ENCODE measurements around the gene PAN3. TPM values are rescaled to one million over a fixed set of nuclear protein-coding genes. Genes with fewer than 3 reads are reported as not detected.
A peak's percentile ranks its signal among the peaks of the same experiment; 100 is the strongest.

The PAN3 gene
- total and polyA plus RNA-seq, 2 donors (not counting 1 experiment from before 2014, with no cell fraction given): 13.9 to 18.5 TPM

- H3K9me3 ChIP-seq (ENCODE audit: control insufficient read depth, insufficient read depth, low read depth, low read length): no peaks in the 10 kb centered on the region
- H3K79me2 ChIP-seq (ENCODE audit: control insufficient read depth, insufficient read depth, low read length): no peaks in the 10 kb centered on the region
- no peak overlapping the region for H3K9ac ChIP-seq (ENCODE audit: insufficient read depth, low read length)
- H4K20me1 ChIP-seq (ENCODE audit: control insufficient read depth, extremely low read depth, insufficient read depth, low read length): no peaks in the 10 kb centered on the region
- H3K4me3 ChIP-seq (replicated peaks in 1 of 4; ENCODE audit: control extremely low read depth in 1 of 4, insufficient read depth in 1 of 4, low read depth in 3 of 4, low read length in 4 of 4): no peak overlapping the region
- TF ChIP-seq EZH2 (IDR thresholded peaks at IDR 0.05; ENCODE audit: low read length, missing control alignments): no peak
- no peak for TF ChIP-seq CTCF (conservative IDR thresholded peaks at IDR 0.05 in 1 of 2, IDR thresholded peaks at IDR 0.05 in 1 of 2; ENCODE audit: low read depth in 1 of 2, low read length in 2 of 2)
- no peaks in the 10 kb centered on the region for H3K36me3 ChIP-seq (ENCODE audit: control insufficient read depth, insufficient read depth, low read length)
- no peak overlapping the region for H3K4me2 ChIP-seq (ENCODE audit: extremely low read depth, insufficient read depth, low read length)
- H3K4me1 ChIP-seq (ENCODE audit: control insufficient read depth, extremely low read depth, insufficient read depth, low read length): no peaks in the 10 kb centered on the region
- H2AFZ ChIP-seq (ENCODE audit: low read length): no peak overlapping the region
- no peak for DNase-seq (ENCODE audit: low read depth in 2 of 2)
- H3K27me3 ChIP-seq (ENCODE audit: control insufficient read depth, insufficient read depth, low read length): no peaks in the 10 kb centered on the region
- H3K27ac ChIP-seq (ENCODE audit: insufficient read depth, low read length): no peak overlapping the region
Measured at GRCh38 chr13:28306325-28306724, 168.0 kb downstream of the PAN3 start.

- Histone ChIP-seq H3K9ac (ENCODE audit: insufficient read depth, low read length) (no peak overlapping the region), H2AFZ (ENCODE audit: low read length) (no peak overlapping the region), H3K9me3 (ENCODE audit: control insufficient read depth, insufficient read depth, low read depth, low read length) (no peaks in the 10 kb centered on the region), H3K4me3 (replicated peaks in 1 of 4; ENCODE audit: control extremely low read depth in 1 of 4, insufficient read depth in 1 of 4, low read depth in 3 of 4, low read length in 4 of 4) (no peak overlapping the region), H3K4me2 (ENCODE audit: extremely low read depth, insufficient read depth, low read length) (no peak overlapping the region), H4K20me1 (ENCODE audit: control insufficient read depth, extremely low read depth, insufficient read depth, low read length) (no peaks in the 10 kb centered on the region), H3K36me3 (ENCODE audit: control insufficient read depth, insufficient read depth, low read length) (no peaks in the 10 kb centered on the region), H3K27ac (ENCODE audit: insufficient read depth, low read length) (no peak overlapping the region), H3K27me3 (ENCODE audit: control insufficient read depth, insufficient read depth, low read length) (no peaks in the 10 kb centered on the region), H3K4me1 (ENCODE audit: control insufficient read depth, extremely low read depth, insufficient read depth, low read length) (no peaks in the 10 kb centered on the region), H3K79me2 (ENCODE audit: control insufficient read depth, insufficient read depth, low read length) (no peaks in the 10 kb centered on the region)
- TF ChIP-seq CTCF (conservative IDR thresholded peaks at IDR 0.05 in 1 of 2, IDR thresholded peaks at IDR 0.05 in 1 of 2; ENCODE audit: low read depth in 1 of 2, low read length in 2 of 2): peak; percentile 24 to 44
- no peak for TF ChIP-seq EZH2 (IDR thresholded peaks at IDR 0.05; ENCODE audit: low read length, missing control alignments)
- DNase-seq (ENCODE audit: low read depth in 2 of 2): peak; percentile 13 to 55
Measured at GRCh38 chr13:28313579-28313978, 175.2 kb downstream of the PAN3 start.

GRCh38 chr13:28314879-28315278, 176.5 kb downstream of the PAN3 start:
- no peak overlapping the region for H3K4me3 ChIP-seq (replicated peaks in 1 of 4; ENCODE audit: control extremely low read depth in 1 of 4, insufficient read depth in 1 of 4, low read depth in 3 of 4, low read length in 4 of 4)
- no peak overlapping the region for H3K9ac ChIP-seq (ENCODE audit: insufficient read depth, low read length)
- H4K20me1 ChIP-seq (ENCODE audit: control insufficient read depth, extremely low read depth, insufficient read depth, low read length): no peaks in the 10 kb centered on the region
- no peaks in the 10 kb centered on the region for H3K9me3 ChIP-seq (ENCODE audit: control insufficient read depth, insufficient read depth, low read depth, low read length)
- H3K27me3 ChIP-seq (ENCODE audit: control insufficient read depth, insufficient read depth, low read length): no peaks in the 10 kb centered on the region
- no peaks in the 10 kb centered on the region for H3K4me1 ChIP-seq (ENCODE audit: control insufficient read depth, extremely low read depth, insufficient read depth, low read length)
- no peak for TF ChIP-seq CTCF (conservative IDR thresholded peaks at IDR 0.05 in 1 of 2, IDR thresholded peaks at IDR 0.05 in 1 of 2; ENCODE audit: low read depth in 1 of 2, low read length in 2 of 2)
- TF ChIP-seq EZH2 (IDR thresholded peaks at IDR 0.05; ENCODE audit: low read length, missing control alignments): no peak
- H3K4me2 ChIP-seq (ENCODE audit: extremely low read depth, insufficient read depth, low read length): no peak overlapping the region
- no peaks in the 10 kb centered on the region for H3K36me3 ChIP-seq (ENCODE audit: control insufficient read depth, insufficient read depth, low read length)
- H3K27ac ChIP-seq (ENCODE audit: insufficient read depth, low read length): no peak overlapping the region
- DNase-seq (ENCODE audit: low read depth in 2 of 2): no peak
- H3K79me2 ChIP-seq (ENCODE audit: control insufficient read depth, insufficient read depth, low read length): no peaks in the 10 kb centered on the region
- H2AFZ ChIP-seq (ENCODE audit: low read length): no peak overlapping the region
